ENCODE results near the gene KDM6B.
A peak's percentile ranks its signal among the peaks of the same experiment; 100 is the strongest.
"Not testable (repeated sequence)": the region's sequence is repeated elsewhere in the genome, so short reads cannot be mapped to it uniquely, and the experiment has no call there.

Gene KDM6B

GRCh38 chr17:7852262-7852670, 18.2 kb downstream of the KDM6B start:
- no peak for DNase-seq (ENCODE audit: low read depth)

GRCh38 chr17:7852919-7853690, 19.1 kb downstream of the KDM6B start:
- no peak for DNase-seq (ENCODE audit: low read depth)

- no peak for DNase-seq (ENCODE audit: low read depth)
Observed at GRCh38 chr17:7853691-7854038, 19.6 kb downstream of the KDM6B start.

- no peak for DNase-seq (ENCODE audit: low read depth)
Observed at GRCh38 chr17:7854078-7854777, 20.2 kb downstream of the KDM6B start.

- no peak for DNase-seq (ENCODE audit: low read depth)
Observed at GRCh38 chr17:7854851-7855659, 21.0 kb downstream of the KDM6B start, which contains the start of gene TMEM88. TMEM88 (plus strand) TSS chr17:7855066; CDS start chr17:7855075, 9 bp downstream.

- no peak for DNase-seq (ENCODE audit: low read depth)
Observed at GRCh38 chr17:7855660-7856010, 21.6 kb downstream of the KDM6B start.

- no peak for DNase-seq (ENCODE audit: low read depth)
Observed at GRCh38 chr17:7856011-7856810, 22.2 kb downstream of the KDM6B start.

- peak; percentile 97 for DNase-seq (ENCODE audit: low read depth)
Observed at GRCh38 chr17:7856811-7857712, 23.0 kb downstream of the KDM6B start, which contains the start of gene NAA38. NAA38 (minus strand) TSS chr17:7857559; CDS start chr17:7857463, 96 bp downstream.

GRCh38 chr17:7857713-7858521, 23.9 kb downstream of the KDM6B start, which contains the start of gene CYB5D1:
CYB5D1 (plus strand) TSS chr17:7858003; CDS start chr17:7858135, 132 bp downstream.
- DNase-seq (ENCODE audit: low read depth), result no peak

- no peak for DNase-seq (ENCODE audit: low read depth)
Observed at GRCh38 chr17:7858522-7858810, 24.4 kb downstream of the KDM6B start.

- no peak for DNase-seq (ENCODE audit: low read depth)
Observed at GRCh38 chr17:7859028-7859427, 25.0 kb downstream of the KDM6B start.

- no peak for DNase-seq (ENCODE audit: low read depth)
Observed at GRCh38 chr17:7862692-7863437, 28.8 kb downstream of the KDM6B start.

- DNase-seq (ENCODE audit: low read depth), result not testable (repeated sequence)
Observed at GRCh38 chr17:7864384-7864783, 30.4 kb downstream of the KDM6B start.

- DNase-seq (ENCODE audit: low read depth), result no peak
Observed at GRCh38 chr17:7864995-7865650, 31.1 kb downstream of the KDM6B start.

GRCh38 chr17:7867881-7868329, 33.9 kb downstream of the KDM6B start:
- no peak for DNase-seq (ENCODE audit: low read depth)

- no peak for DNase-seq (ENCODE audit: low read depth)
Observed at GRCh38 chr17:7873051-7873450, 39.0 kb downstream of the KDM6B start.

GRCh38 chr17:7875804-7876370, 41.9 kb downstream of the KDM6B start:
- no peak for DNase-seq (ENCODE audit: low read depth)

- DNase-seq (ENCODE audit: low read depth), result no peak
Observed at GRCh38 chr17:7878234-7878633, 44.2 kb downstream of the KDM6B start.

Measured in GM04503 (cell line).